ENCODE data around the gene TUSC2. TPM values are rescaled to one million over a fixed set of nuclear protein-coding genes. Genes with fewer than 3 reads are reported as not detected.

The TUSC2 gene
- total RNA-seq, 2 donors from 2014 or later: 12.6 to 19.4 TPM

DNA sequence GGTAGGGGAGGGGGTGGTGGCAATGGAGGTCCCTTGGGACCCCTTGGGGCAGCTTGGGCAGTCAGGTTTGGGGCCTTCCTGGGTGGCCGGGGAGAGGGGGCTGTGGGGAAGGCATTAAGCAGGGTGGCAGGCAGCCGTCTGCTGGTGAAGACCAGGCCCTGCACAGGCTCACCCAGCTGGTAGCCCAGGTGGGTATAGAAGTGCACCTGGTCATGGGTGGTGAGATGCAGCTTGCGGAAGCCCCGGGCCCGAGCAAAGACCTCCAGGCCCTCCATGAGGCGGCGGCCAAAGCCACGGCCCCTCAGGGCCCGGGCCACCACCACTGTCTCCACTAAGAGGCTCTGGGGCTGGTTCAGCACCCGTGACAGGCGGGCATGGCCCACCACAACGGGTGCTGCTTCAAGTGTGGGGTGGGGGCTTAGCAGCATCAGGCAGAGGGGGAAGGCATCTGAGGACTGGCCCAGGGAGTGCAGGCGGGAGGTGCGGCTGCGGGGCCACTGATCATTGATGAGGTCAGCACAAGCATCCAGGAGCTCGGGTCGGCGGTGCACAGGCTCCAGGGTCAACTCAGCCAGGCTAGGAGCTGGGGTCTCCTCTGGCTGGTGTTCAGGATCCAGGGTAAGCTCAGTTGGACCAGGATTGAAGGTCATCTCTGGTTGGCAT, 31.2 kb downstream of the TUSC2 start:
- no peaks in the 10 kb centered on the region for H3K27me3 ChIP-seq (replicated peaks; ENCODE audit: insufficient read depth)
- H3K4me3 ChIP-seq: no peak overlapping the region
- DNase-seq (ENCODE audit: low spot score) (no peak), ATAC-seq (ENCODE audit: insufficient number of reproducible peaks, low FRiP score, low read depth) (no peak)
- H3K4me1 ChIP-seq (ENCODE audit: control insufficient read depth in 1 of 2, low read depth in 2 of 2): peaks cover 19 to 36% of the 10 kb centered on the region in 2 donors
- H3K36me3 ChIP-seq: no peaks in the 10 kb centered on the region
- no peak overlapping the region for H3K27ac ChIP-seq
- TF ChIP-seq, protein P1, sequence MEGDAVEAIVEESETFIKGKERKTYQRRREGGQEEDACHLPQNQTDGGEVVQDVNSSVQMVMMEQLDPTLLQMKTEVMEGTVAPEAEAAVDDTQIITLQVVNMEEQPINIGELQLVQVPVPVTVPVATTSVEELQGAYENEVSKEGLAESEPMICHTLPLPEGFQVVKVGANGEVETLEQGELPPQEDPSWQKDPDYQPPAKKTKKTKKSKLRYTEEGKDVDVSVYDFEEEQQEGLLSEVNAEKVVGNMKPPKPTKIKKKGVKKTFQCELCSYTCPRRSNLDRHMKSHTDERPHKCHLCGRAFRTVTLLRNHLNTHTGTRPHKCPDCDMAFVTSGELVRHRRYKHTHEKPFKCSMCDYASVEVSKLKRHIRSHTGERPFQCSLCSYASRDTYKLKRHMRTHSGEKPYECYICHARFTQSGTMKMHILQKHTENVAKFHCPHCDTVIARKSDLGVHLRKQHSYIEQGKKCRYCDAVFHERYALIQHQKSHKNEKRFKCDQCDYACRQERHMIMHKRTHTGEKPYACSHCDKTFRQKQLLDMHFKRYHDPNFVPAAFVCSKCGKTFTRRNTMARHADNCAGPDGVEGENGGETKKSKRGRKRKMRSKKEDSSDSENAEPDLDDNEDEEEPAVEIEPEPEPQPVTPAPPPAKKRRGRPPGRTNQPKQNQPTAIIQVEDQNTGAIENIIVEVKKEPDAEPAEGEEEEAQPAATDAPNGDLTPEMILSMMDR (IDR thresholded peaks at IDR 0.05): no peak
- H3K9me3 ChIP-seq: no peaks in the 10 kb centered on the region

GRCh38 chr3:50295553-50296431, 32.2 kb downstream of the TUSC2 start:
- peaks cover 24 to 45% of the 10 kb centered on the region in 2 donors for H3K4me1 ChIP-seq (ENCODE audit: control insufficient read depth in 1 of 2, low read depth in 2 of 2)
- H3K9me3 ChIP-seq: no peaks in the 10 kb centered on the region
- no peak for ATAC-seq (ENCODE audit: insufficient number of reproducible peaks, low FRiP score, low read depth)
- H3K4me3 ChIP-seq: no peak overlapping the region
- TF ChIP-seq, protein P1 (IDR thresholded peaks at IDR 0.05): no peak
- no peak for DNase-seq (ENCODE audit: low spot score)
- H3K36me3 ChIP-seq: no peaks in the 10 kb centered on the region
- H3K27me3 ChIP-seq (replicated peaks; ENCODE audit: insufficient read depth): no peaks in the 10 kb centered on the region
- no peak overlapping the region for H3K27ac ChIP-seq

DNA sequence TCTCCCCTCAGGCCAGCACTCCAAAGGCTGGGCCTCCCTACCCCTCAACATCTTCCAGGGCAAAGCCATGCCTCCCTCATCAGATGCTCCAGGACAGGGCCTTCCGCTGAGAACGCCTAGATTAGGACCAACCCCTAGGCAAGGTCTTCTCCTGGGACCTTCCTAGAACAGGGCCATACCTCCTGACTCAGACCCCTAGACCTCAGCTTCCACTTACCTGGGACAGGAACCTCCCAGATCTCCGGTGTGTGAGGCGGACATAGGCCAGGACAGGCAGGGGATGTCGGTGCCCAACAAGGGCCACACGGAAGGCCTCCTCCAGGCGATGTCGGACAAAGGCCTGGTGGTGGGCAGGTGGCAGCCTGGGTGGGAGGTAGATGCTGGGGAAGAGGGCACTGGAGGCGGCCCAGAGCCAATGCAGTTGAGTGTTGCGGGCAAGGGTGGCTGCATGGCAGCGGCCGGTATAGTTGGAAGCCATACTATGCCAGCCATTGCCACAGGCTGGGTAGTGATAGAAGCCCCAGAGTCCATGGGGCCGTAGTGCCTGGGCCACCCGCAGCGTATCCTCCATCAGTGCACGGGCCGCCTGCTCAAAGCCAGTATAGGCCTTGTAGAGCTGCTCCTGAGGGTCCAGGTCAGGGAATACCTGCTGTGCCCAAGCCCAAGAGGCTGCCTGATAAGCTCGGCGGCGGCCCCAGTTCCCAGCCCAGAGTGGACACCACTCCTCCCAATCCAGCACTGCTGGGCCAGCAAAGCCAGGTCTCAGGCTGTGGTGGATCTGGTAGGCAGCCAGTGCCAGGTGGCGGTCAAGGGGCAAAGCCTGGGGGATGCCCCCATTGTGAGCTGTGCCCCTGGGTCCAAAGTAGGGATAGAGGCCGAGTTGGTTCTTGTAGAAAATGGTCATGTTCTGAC, 33.3 kb downstream of the TUSC2 start:
- H3K27ac ChIP-seq: no peak overlapping the region
- TF ChIP-seq, protein P1 (IDR thresholded peaks at IDR 0.05): no peak
- no peaks in the 10 kb centered on the region for H3K27me3 ChIP-seq (replicated peaks; ENCODE audit: insufficient read depth)
- H3K9me3 ChIP-seq: no peaks in the 10 kb centered on the region
- no peak for DNase-seq (ENCODE audit: low spot score)
- no peak for ATAC-seq (ENCODE audit: insufficient number of reproducible peaks, low FRiP score, low read depth)
- H3K4me1 ChIP-seq (ENCODE audit: control insufficient read depth in 1 of 2, low read depth in 2 of 2): peaks cover 17 to 37% of the 10 kb centered on the region in 2 donors
- H3K36me3 ChIP-seq: peaks cover 2% of the 10 kb centered on the region
- H3K4me3 ChIP-seq: no peak overlapping the region

GRCh38 chr3:50294089-50294488, 33.9 kb downstream of the TUSC2 start:
- Histone ChIP-seq H3K36me3 (peaks cover 8% of the 10 kb centered on the region), H3K9me3 (no peaks in the 10 kb centered on the region), H3K27ac (no peak overlapping the region), H3K4me3 (no peak overlapping the region), H3K4me1 (ENCODE audit: control insufficient read depth in 1 of 2, low read depth in 2 of 2) (peaks cover 17 to 35% of the 10 kb centered on the region in 2 donors), H3K27me3 (replicated peaks; ENCODE audit: insufficient read depth) (no peaks in the 10 kb centered on the region)
- TF ChIP-seq, protein P1 (IDR thresholded peaks at IDR 0.05): no peak
- no peak for DNase-seq (ENCODE audit: low spot score)
- ATAC-seq (ENCODE audit: insufficient number of reproducible peaks, low FRiP score, low read depth): no peak

Measured in thoracic aorta (tissue), 2 donors.